ENCODE results near the gene C3orf70. TPM values are rescaled to one million over a fixed set of nuclear protein-coding genes. Genes with fewer than 3 reads are reported as not detected.

C3orf70 gene
- total RNA-seq, 1 donor from 2014 or later: 0.02 TPM

DNA sequence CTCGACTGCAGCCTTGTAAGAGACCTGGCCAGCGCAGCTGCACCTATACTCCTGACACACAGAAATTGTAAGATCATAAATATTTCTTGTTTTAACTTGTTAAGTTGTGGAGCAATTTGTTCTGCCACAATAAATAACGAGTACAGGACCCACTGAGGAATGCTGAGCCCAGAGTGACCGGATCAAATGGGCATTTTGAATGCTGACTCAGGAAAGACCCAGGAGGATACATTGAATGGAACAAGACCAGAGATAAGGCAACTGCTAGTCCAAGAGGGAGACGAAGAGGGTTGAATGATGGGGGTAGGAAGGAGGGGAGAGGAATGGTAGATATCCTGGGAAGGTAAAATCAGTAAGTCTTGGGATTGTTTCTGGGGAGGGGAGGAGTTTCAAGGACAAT lies 8.9 kb upstream of the C3orf70 start:
- intact Hi-C loops (cut with micrococcal nuclease): no loop called here
- no peaks in the 10 kb centered on the region for H3K9me3 Mint-ChIP-seq
- no peak overlapping the region for H3K27ac Mint-ChIP-seq
- no peak overlapping the region for H3K4me3 Mint-ChIP-seq
- no peaks in the 10 kb centered on the region for H3K4me1 Mint-ChIP-seq
- H3K27me3 Mint-ChIP-seq: peaks cover 18% of the 10 kb centered on the region
- H3K36me3 Mint-ChIP-seq (ENCODE audit: low read depth): no peaks in the 10 kb centered on the region
- no peak for DNase-seq

- H3K4me3 Mint-ChIP-seq: no peak overlapping the region
- no peak overlapping the region for H3K27ac Mint-ChIP-seq
- intact Hi-C loops (cut with micrococcal nuclease): no loop called here
- H3K27me3 Mint-ChIP-seq: peaks cover 21% of the 10 kb centered on the region
- no peaks in the 10 kb centered on the region for H3K36me3 Mint-ChIP-seq (ENCODE audit: low read depth)
- DNase-seq: no peak
- peaks cover 2% of the 10 kb centered on the region for H3K4me1 Mint-ChIP-seq
- H3K9me3 Mint-ChIP-seq: no peaks in the 10 kb centered on the region
Observed at GRCh38 chr3:185157347-185157746, 4.5 kb upstream of the C3orf70 start.

DNA sequence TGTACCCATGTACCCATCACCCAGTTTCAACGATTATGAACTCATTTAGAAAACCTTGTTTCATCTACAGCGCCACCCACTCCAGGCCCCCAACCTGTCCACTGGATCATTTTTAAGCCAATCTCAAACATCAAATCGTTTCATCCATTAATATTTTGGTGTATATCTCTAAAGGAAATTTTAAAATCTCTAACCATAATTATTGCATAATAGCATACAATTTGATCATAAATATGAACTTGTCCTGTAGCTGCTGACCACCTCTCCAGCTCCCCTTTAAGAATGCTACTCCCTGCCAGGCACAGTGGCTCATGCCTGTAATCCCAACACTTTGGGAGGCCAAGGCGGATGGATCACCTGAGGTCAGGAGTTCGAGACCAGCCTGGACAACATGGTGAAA lies 2.8 kb upstream of the C3orf70 start:
- DNase-seq: no peak
- peaks cover 4% of the 10 kb centered on the region for H3K4me1 Mint-ChIP-seq
- intact Hi-C loops (cut with micrococcal nuclease): no loop called here
- no peaks in the 10 kb centered on the region for H3K36me3 Mint-ChIP-seq (ENCODE audit: low read depth)
- H3K4me3 Mint-ChIP-seq: no peak overlapping the region
- no peak overlapping the region for H3K27ac Mint-ChIP-seq
- peaks cover 32% of the 10 kb centered on the region for H3K27me3 Mint-ChIP-seq
- no peaks in the 10 kb centered on the region for H3K9me3 Mint-ChIP-seq

- intact Hi-C loops (cut with micrococcal nuclease): no loop called here
- Mint-ChIP-seq H3K4me3 (no peak overlapping the region), H3K27ac (no peak overlapping the region), H3K4me1 (peaks cover 4% of the 10 kb centered on the region), H3K9me3 (no peaks in the 10 kb centered on the region), H3K36me3 (ENCODE audit: low read depth) (no peaks in the 10 kb centered on the region), H3K27me3 (peaks cover 42% of the 10 kb centered on the region)
- DNase-seq: no peak
Observed at GRCh38 chr3:185153861-185154629, 1.2 kb upstream of the C3orf70 start.

DNA sequence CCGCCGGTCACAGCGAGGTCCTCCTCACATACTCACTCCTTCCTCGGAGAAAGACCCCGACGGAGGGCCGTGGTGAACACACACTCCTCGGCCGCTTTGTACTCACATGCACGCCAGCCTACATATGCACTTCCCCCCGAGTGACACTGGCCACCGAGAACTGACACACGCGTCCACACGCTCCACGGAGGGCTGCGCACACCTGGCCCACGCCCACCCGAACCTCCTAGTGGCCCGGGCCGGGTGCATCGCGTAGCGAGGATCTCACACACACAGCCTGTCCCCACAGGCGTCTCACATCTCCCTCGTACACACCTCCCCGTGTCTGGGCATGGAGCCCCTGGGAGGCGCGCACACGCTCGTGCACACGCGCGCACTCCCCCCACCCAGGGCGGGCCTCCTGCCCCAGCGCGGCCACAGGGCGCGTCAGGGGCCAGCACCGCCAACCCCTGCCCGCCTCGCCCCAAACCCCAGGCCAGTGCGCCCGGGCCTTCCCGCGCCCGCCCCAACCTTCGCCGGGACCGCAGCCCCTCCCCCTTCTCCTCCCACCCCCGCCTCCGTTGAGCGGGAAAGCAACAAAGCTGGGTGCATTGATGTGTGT lies 411 bp upstream of the C3orf70 start:
- Mint-ChIP-seq H3K27ac (peak overlapping the region; percentile 61), H3K36me3 (ENCODE audit: low read depth) (no peaks in the 10 kb centered on the region), H3K9me3 (no peaks in the 10 kb centered on the region), H3K27me3 (peaks cover 36% of the 10 kb centered on the region), H3K4me3 (no peak overlapping the region), H3K4me1 (peaks cover 4% of the 10 kb centered on the region)
- DNase-seq: peak; percentile 65
- intact Hi-C loops (cut with micrococcal nuclease): no loop called here

GRCh38 chr3:185151964-185152409 lies 873 bp downstream of the C3orf70 start:
- Mint-ChIP-seq H3K27me3 (peaks cover 33% of the 10 kb centered on the region), H3K36me3 (ENCODE audit: low read depth) (no peaks in the 10 kb centered on the region), H3K9me3 (no peaks in the 10 kb centered on the region), H3K27ac (no peak overlapping the region), H3K4me1 (peaks cover 4% of the 10 kb centered on the region), H3K4me3 (peak overlapping the region; percentile 79)
- intact Hi-C loops (cut with micrococcal nuclease): no loop called here
- no peak for DNase-seq

DNA sequence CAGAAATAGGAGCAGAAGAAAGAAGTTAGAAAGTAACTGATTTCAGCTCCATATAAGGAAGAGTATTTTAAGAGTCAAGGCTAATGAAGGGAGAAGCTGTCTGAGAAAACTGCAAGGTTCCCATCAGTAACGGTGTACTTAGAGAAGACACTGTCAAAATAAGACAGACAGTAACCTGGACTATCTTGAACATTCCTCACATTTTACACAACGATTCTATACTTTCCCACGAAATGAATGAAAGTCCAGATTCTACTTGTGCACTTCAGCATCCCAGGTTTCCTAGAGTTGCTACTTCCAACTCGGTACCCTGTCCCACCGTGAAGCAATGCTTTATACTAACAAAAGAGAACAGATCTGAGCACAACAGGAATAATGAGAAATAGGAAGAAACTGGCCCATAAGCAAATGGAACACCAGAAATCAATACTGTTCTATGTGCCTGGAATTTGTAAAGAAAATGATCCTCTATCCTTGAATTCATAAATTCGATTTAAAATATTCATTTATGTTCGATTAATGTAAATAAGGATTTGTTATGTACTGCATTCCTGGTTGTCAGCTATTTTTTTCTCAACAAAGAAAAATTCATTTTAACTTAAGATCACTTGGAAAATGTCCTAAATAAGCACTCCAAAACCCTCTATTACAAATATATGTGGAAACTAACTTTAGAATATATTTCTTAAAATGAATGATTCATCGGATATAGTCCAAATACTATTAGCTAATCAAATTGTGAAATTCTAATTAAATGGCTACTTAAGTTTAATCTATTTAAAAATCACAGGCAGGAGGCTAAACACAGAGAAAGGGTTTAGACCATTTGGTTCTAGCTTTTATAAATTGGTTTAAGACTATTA lies 1.5 kb downstream of the C3orf70 start:
- Mint-ChIP-seq H3K27me3 (peaks cover 30% of the 10 kb centered on the region), H3K4me3 (no peak overlapping the region), H3K4me1 (peaks cover 4% of the 10 kb centered on the region), H3K9me3 (no peaks in the 10 kb centered on the region), H3K36me3 (ENCODE audit: low read depth) (no peaks in the 10 kb centered on the region), H3K27ac (no peak overlapping the region)
- intact Hi-C loops (cut with micrococcal nuclease): no loop called here
- DNase-seq: no peak

GRCh38 chr3:185150561-185150960 lies 2.3 kb downstream of the C3orf70 start:
- H3K27me3 Mint-ChIP-seq: peaks cover 30% of the 10 kb centered on the region
- no peak overlapping the region for H3K27ac Mint-ChIP-seq
- H3K36me3 Mint-ChIP-seq (ENCODE audit: low read depth): no peaks in the 10 kb centered on the region
- H3K9me3 Mint-ChIP-seq: no peaks in the 10 kb centered on the region
- DNase-seq: no peak
- H3K4me1 Mint-ChIP-seq: peaks cover 4% of the 10 kb centered on the region
- intact Hi-C loops (cut with micrococcal nuclease): no loop called here
- no peak overlapping the region for H3K4me3 Mint-ChIP-seq

DNA sequence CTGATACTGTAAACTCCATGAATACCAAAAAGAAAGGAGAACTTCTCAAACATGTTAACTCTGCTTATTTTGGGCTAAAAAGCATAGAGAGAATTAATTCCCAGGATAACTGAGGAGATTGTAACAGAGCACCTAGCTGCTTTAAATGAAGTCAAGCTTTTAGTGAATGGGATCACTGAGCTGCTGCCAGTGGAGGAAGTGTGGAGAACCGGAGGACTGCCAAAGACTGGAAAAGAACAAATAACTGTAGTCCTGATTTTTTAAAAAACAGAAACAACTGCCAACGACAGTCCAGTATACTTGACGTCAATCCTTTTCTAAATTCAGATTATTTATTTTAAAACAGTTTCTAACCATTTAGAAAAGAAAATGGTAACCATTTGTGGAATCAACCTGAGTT lies 3.3 kb downstream of the C3orf70 start:
- Mint-ChIP-seq H3K36me3 (ENCODE audit: low read depth) (no peaks in the 10 kb centered on the region), H3K27me3 (peaks cover 32% of the 10 kb centered on the region), H3K4me3 (no peak overlapping the region), H3K9me3 (no peaks in the 10 kb centered on the region), H3K4me1 (peaks cover 4% of the 10 kb centered on the region), H3K27ac (no peak overlapping the region)
- no peak for DNase-seq
- intact Hi-C loops (cut with micrococcal nuclease): no loop called here

- no peaks in the 10 kb centered on the region for H3K9me3 Mint-ChIP-seq
- no peak overlapping the region for H3K4me3 Mint-ChIP-seq
- no peak for DNase-seq
- peaks cover 27% of the 10 kb centered on the region for H3K27me3 Mint-ChIP-seq
- H3K36me3 Mint-ChIP-seq (ENCODE audit: low read depth): no peaks in the 10 kb centered on the region
- no peaks in the 10 kb centered on the region for H3K4me1 Mint-ChIP-seq
- H3K27ac Mint-ChIP-seq: no peak overlapping the region
- intact Hi-C loops (cut with micrococcal nuclease): no loop called here
Observed at GRCh38 chr3:185145511-185145910, 7.3 kb downstream of the C3orf70 start.

- no peaks in the 10 kb centered on the region for H3K36me3 Mint-ChIP-seq (ENCODE audit: low read depth)
- intact Hi-C loops (cut with micrococcal nuclease): no loop called here
- no peaks in the 10 kb centered on the region for H3K4me1 Mint-ChIP-seq
- no peaks in the 10 kb centered on the region for H3K9me3 Mint-ChIP-seq
- no peak overlapping the region for H3K27ac Mint-ChIP-seq
- peaks cover 21% of the 10 kb centered on the region for H3K27me3 Mint-ChIP-seq
- H3K4me3 Mint-ChIP-seq: no peak overlapping the region
- no peak for DNase-seq
Observed at GRCh38 chr3:185144784-185145183, 8.1 kb downstream of the C3orf70 start.

- Mint-ChIP-seq H3K36me3 (ENCODE audit: low read depth) (no peaks in the 10 kb centered on the region), H3K9me3 (no peaks in the 10 kb centered on the region), H3K27ac (no peak overlapping the region), H3K27me3 (peaks cover 19% of the 10 kb centered on the region), H3K4me1 (no peaks in the 10 kb centered on the region), H3K4me3 (no peak overlapping the region)
- intact Hi-C loops (cut with micrococcal nuclease): no loop called here
- no peak for DNase-seq
Observed at GRCh38 chr3:185137821-185138220, 15.0 kb downstream of the C3orf70 start.

DNA sequence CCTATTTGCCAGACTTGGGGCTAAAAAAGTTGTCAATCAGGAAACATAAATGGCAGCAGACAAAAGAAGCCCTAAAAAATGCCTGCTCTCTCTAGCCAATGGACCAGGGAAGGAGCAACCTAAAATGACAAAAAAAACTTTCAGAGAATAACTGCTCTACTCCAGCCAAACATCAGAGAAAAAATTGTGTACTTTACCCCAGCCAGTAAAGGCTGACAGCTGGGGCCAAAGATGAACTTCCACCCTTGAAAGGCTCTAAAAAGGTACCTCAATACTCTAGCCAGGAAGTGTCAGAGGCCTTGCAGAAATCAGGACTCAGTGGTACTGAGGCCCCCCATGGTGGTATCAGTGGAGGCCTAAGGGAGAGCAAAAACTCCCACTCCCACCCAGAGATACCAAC lies 18.4 kb downstream of the C3orf70 start:
- H3K36me3 Mint-ChIP-seq (ENCODE audit: low read depth): no peaks in the 10 kb centered on the region

More for the DNA sequence above, 18.4 kb downstream of the C3orf70 start:
- Mint-ChIP-seq H3K27me3 (peaks cover 26% of the 10 kb centered on the region), H3K4me1 (no peaks in the 10 kb centered on the region), H3K9me3 (no peaks in the 10 kb centered on the region), H3K4me3 (no peak overlapping the region), H3K27ac (no peak overlapping the region)
- intact Hi-C loops (cut with micrococcal nuclease): no loop called here
- DNase-seq: no peak

Data from activated CD4-positive, alpha-beta T cell treated with anti-CD3 and anti-CD28 coated beads, Interleukin-2, amount 10 ng/mL, durations not matched to agents 24 days and 14 days (primary cell).